Measurements from ENCODE around the gene HIPK2. TPM values are rescaled to one million over a fixed set of nuclear protein-coding genes. Genes with fewer than 3 reads are reported as not detected.

The HIPK2 gene
- total RNA-seq, 2 experiments from 2014 or later: 17.3 to 17.6 TPM

GRCh38 chr7:139594911-139595476 lies 182.8 kb downstream of the HIPK2 start:
- ATAC-seq (no peak), DNase-seq (no peak)
- intact Hi-C loops (cut with micrococcal nuclease): no loop called here
- Mint-ChIP-seq H3K4me1 (ENCODE audit: low read depth) (no peaks in the 10 kb centered on the region), H3K27me3 (no peaks in the 10 kb centered on the region), H3K36me3 (ENCODE audit: low read depth) (peaks cover 21% of the 10 kb centered on the region), H3K4me3 (no peak overlapping the region), H3K27ac (no peak overlapping the region), H3K9me3 (no peaks in the 10 kb centered on the region)
- CTCF ChIA-PET: interaction anchor here (0.9 kb wide), 1 partner anchor 26 kb away, joined by 3 read pairs; no protein-coding TSS in a partner anchor
- POLR2A ChIA-PET: no interaction called here
- TF ChIP-seq CTCF (IDR thresholded peaks at IDR 0.05): no peak

GRCh38 chr7:139594090-139594489 lies 183.7 kb downstream of the HIPK2 start:
- Mint-ChIP-seq H3K36me3 (ENCODE audit: low read depth) (peaks cover 21% of the 10 kb centered on the region), H3K4me1 (ENCODE audit: low read depth) (no peaks in the 10 kb centered on the region), H3K4me3 (no peak overlapping the region), H3K9me3 (no peaks in the 10 kb centered on the region), H3K27me3 (no peaks in the 10 kb centered on the region), H3K27ac (no peak overlapping the region)
- no peak for TF ChIP-seq CTCF (IDR thresholded peaks at IDR 0.05)
- CTCF ChIA-PET: interaction anchor here (1.4 to 1.8 kb wide), 2 partner anchors 8 to 23 kb away, joined by 4 to 8 read pairs; no protein-coding TSS in a partner anchor
- no peak for ATAC-seq
- no peak for DNase-seq
- intact Hi-C loops (cut with micrococcal nuclease): no loop called here
- POLR2A ChIA-PET: no interaction called here

- no peaks in the 10 kb centered on the region for H3K9me3 Mint-ChIP-seq
- no peak for ATAC-seq
- ChIA-PET POLR2A (no interaction called here), CTCF (interaction anchor here (1.3 to 1.8 kb wide), 3 partner anchors 9 to 24 kb away, joined by 4 to 8 read pairs (median 5); no protein-coding TSS in a partner anchor)
- H3K27ac Mint-ChIP-seq: no peak overlapping the region
- H3K4me3 Mint-ChIP-seq: no peak overlapping the region
- intact Hi-C loops (cut with micrococcal nuclease): no loop called here
- H3K4me1 Mint-ChIP-seq (ENCODE audit: low read depth): peaks cover 4% of the 10 kb centered on the region
- peaks cover 24% of the 10 kb centered on the region for H3K36me3 Mint-ChIP-seq (ENCODE audit: low read depth)
- TF ChIP-seq CTCF (IDR thresholded peaks at IDR 0.05): no peak
- no peaks in the 10 kb centered on the region for H3K27me3 Mint-ChIP-seq
- DNase-seq: no peak
These were observed 184.9 kb downstream of the HIPK2 start for GRCh38 chr7:139592801-139593461.

- no peak overlapping the region for H3K27ac Mint-ChIP-seq
- H3K4me1 Mint-ChIP-seq (ENCODE audit: low read depth): peaks cover 4% of the 10 kb centered on the region
- intact Hi-C loops (cut with micrococcal nuclease): no loop called here
- no peaks in the 10 kb centered on the region for H3K27me3 Mint-ChIP-seq
- no peaks in the 10 kb centered on the region for H3K9me3 Mint-ChIP-seq
- ATAC-seq: no peak
- TF ChIP-seq CTCF (IDR thresholded peaks at IDR 0.05): no peak
- CTCF ChIA-PET: interaction anchor here (0.7 to 2.9 kb wide), 5 partner anchors 10 to 92 kb away, joined by 3 to 10 read pairs (median 5); no protein-coding TSS in a partner anchor
- POLR2A ChIA-PET: no interaction called here
- peaks cover 26% of the 10 kb centered on the region for H3K36me3 Mint-ChIP-seq (ENCODE audit: low read depth)
- H3K4me3 Mint-ChIP-seq: no peak overlapping the region
- DNase-seq: no peak
These were observed 186.1 kb downstream of the HIPK2 start for GRCh38 chr7:139591550-139592195.

GRCh38 chr7:139589474-139589873 lies 188.3 kb downstream of the HIPK2 start:
- no peak for TF ChIP-seq CTCF (IDR thresholded peaks at IDR 0.05)
- Mint-ChIP-seq H3K27ac (no peak overlapping the region), H3K4me3 (no peak overlapping the region), H3K36me3 (ENCODE audit: low read depth) (peaks cover 23% of the 10 kb centered on the region), H3K4me1 (ENCODE audit: low read depth) (peaks cover 4% of the 10 kb centered on the region), H3K9me3 (no peaks in the 10 kb centered on the region), H3K27me3 (no peaks in the 10 kb centered on the region)
- CTCF ChIA-PET: interaction anchor here (1.5 to 2.9 kb wide), 4 partner anchors 12 to 413 kb away, joined by 4 to 29 read pairs (median 9); no protein-coding TSS in a partner anchor
- no peak for ATAC-seq
- no peak for DNase-seq
- POLR2A ChIA-PET: interaction anchor here (0.5 kb wide), 1 partner anchor 440 kb away, joined by 3 read pairs; no protein-coding TSS in a partner anchor
- intact Hi-C loops (cut with micrococcal nuclease): no loop called here

Measured in activated CD8-positive, alpha-beta T cell treated with anti-CD3 and anti-CD28 coated beads for 36 hours (primary cell).